CD4-positive, alpha-beta T cell treated with Interleukin-17A for 4 hours (primary cell): ENCODE data around the gene NOM1.

Source experiments
- DNase-seq: peaks from one replicate; pipeline ENCODE4 v3.0.0-alpha.2; 2020; ENCODE audit warnings: mixed read lengths

Gene NOM1

DNA sequence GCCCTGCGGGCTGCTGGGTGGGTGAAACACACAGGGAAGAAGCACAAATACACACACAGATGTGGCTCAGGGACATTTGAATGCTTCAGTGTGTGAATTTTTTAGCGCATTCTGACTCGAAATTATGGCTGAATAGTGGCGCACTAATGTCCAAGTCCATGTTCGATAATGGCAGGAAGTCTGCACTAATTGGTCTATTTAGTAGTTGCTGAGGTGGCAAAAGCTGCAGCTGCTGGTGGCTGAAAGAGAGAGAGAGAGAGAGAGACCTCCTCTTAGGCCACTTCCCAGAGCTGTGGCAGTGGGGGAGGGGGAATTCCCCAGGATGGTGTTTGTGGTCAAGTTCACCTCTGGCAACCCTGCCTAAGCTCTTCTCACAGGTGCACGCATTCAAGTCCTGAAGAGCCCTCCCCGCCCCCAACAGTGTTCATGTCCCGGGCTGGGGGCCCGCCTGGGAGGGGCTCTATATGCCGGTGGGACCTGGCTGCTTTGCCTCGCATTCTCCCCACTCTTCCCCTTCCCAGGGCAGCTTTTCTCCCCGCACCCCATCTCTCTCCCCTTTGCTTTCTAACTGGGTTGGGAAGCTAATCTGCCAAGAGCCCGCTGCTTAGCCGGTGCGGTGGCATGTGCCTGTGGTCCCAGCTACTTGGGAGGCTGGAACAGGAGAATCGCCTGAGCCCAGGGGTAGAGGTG is 67.0 kb downstream of the NOM1 start:
- DNase-seq, result no peak

GRCh38 chr7:157017149-157017548 is 67.6 kb downstream of the NOM1 start:
- DNase-seq, result no peak

- no peak for DNase-seq
Measured at GRCh38 chr7:157017603-157018327, 68.3 kb downstream of the NOM1 start.

DNA sequence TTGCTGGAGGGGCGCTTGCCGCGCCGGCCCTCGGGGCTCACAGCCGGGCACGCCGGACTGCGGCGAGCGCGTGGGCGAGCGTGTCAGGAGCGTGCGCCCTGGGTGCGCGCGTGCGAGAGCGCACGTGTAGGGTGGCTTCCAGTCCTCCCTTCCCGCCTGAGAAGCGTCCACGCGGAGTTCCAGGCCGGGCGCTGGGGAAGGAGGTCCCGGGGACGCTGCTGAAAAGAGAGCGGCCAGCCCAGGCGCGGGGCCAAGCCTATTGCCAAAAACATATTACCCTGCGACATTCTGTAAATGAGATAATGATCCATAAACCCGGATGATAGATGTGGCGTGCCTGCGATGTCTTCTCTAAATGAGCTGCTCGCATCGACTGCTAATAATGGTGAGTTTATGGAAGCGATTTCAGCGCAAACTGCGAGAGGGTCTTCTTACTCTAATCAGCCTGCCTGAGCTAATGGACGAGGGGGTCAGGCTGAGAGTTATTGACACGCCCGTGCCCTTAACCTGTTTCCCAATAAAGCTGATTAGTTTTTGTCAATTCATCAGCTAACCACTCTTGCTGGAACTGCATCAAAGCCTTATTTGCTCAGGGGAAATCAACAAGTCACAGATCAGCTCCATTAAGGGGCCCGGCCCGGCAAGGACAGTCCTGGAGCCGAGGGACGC is 69.0 kb downstream of the NOM1 start:
- DNase-seq, result no peak

DNA sequence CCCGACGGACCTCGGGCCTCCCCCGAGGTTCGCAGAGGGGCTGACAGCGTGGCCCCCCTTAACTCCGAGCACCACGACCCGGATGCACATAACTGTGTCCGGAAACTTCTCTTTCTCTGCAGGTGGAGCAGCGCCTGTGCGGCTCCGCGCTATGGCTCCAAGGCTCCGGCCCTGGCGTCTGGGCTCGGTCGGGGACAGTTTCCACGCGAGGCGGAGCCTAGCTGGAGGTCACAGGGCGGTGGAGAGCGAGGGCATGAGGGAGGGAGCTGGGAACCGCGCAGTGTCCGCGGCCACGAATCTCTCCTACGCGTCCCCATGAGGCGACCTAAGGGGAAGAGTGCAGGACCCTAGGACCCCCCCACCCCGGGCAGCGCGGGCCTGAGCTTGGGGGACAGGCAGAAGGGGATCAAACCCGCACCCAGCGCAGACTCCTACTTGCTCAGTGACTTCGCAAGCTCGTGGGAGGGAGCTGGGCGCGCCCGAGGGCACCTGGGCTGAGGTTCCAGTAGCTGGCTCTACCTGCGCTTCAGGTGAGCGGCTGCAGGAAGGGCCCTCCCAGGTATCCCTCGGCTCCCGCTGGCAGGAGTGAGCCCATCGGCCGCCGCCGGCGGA is 69.6 kb downstream of the NOM1 start:
- DNase-seq, result no peak

DNA sequence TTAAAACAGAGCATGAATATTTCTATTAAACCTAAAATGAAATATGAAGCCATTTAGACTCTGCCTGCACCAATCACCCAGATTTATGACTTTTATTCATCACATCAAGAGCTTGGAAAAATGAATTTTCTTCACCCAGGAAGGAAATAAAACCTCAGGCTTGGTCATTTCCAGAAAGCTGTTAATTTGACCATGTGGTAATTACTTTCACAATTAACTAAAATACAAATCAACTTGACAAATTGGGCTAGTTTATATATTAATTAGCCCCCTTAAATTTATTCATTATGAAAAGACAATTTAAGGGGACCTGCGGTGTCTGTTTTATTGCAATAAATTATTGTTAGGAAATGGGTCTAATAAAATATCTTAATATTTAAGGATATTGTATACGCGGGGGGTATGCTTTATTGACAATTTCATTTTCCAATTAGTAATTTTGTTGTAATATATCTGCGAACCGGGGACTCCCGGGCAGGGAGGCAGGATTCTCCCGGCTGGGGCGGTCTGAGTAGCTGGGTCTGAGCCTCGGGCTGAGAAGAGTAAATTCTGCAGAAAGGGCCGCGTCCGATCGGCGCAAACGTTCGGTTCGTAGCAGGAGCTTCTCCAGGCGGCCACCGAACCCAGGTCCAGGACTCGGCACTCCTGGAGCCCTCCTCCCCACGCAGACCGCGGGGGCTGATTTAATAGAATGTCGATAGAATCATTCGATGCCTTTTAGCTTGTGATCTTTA is 70.4 kb downstream of the NOM1 start:
- no peak for DNase-seq

GRCh38 chr7:157020514-157021070 is 71.1 kb downstream of the NOM1 start:
- no peak for DNase-seq

DNA sequence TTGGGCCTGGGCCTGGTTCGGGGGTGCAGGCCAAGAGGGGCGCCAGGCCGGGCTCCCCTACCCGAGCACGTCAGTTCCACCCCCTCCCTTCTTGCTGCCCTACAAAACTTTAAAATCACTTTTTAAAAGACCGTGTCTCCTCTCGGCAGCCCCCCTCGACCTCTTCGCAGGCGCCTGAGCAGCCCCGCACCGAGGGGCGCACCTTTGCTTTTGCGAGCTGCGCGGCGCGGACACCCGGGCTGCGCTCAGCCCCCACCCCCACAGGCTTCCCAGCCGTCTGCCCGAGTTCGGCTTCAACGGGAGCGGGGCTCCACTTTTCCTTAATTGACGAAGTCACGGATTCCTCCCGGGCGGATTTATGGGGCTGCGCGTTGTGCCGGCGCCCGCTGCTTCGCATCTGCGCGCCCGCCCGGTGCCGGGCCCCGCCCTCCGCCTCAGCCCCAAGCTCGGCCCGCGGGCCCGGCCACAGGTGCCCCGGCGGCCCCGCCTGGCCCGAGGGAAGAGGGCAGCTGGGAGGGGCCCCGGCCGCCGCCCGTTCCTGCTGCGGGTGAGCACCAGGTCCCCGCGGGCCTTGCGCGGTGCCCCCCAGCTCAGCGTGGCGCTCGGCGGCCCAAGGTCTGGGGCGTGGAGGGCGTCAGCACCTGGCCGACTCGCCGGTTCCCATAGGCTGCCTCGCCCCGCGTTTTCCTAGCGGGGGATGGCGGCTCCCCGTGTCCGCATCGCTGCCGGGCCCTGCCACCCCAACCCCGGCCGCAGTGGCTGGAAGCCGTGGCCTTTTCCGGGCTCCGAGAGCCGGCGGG is 71.8 kb downstream of the NOM1 start:
- DNase-seq, result no peak

DNA sequence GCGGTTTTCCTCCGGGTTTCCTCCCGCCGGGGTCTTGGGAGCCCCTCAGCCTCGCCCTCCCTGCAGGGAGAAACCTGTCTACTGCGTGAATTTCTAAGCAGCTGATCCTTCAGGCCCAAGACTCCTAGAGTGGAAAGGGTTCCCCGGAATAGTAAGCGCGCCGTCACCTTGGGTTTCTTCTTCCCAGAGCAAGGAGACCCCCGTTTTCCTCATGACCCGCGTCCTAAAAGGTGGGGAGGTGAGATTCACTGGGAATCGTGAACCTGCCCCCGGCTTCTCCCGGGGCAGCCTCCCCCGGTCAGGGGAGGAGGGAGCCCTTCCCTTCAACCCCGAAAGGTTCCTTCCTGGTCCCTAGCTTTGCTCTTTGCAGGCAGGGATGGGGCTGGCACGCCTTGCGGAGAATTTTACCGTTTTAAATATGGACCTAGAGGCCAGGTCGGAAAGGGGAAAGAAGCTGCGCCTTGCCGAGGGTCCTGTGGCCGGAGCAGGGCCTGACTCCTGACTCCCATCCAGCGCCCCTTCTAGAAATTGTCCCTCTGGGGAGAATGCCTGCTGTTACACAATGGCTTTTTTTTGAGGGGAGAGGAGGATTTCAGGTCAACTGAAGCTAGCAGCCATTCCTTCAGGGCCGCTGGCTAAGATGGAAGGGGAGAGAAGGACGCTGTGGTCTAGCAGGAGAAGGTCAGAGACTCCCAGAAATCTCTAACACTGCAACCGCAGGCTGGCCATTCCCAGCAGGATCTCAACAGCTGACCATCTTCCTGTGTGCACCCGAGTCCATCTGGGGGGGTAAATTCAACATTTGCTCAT is 72.6 kb downstream of the NOM1 start:
- DNase-seq, result no peak
